KMS-11 (cell line): ENCODE data around the gene STT3B.

Experiments
- H2AFZ ChIP-seq: fragments of 200-600 bp; sonication (generic); 2 replicates; pipeline ENCODE4 v1.6.1; 2016; ENCODE audit warnings: antibody characterized with exemption, mixed run types, low read depth
- H3K27ac ChIP-seq: fragments of 200-600 bp; sonication (generic); 2 replicates; pipeline ENCODE4 v1.6.1; 2016; ENCODE audit warnings: mild to moderate bottlenecking, mixed run types
- H3K27me3 ChIP-seq: fragments of 200-600 bp; sonication (generic); 2 replicates; pipeline ENCODE4 v1.6.1; 2017; ENCODE audit warnings: mild to moderate bottlenecking, low read depth, mixed run types, moderate library complexity; ENCODE audit not compliant: insufficient read depth
- H3K36me3 ChIP-seq: fragments of 200-600 bp; sonication (generic); 2 replicates; pipeline ENCODE4 v1.6.1; 2017; ENCODE audit warnings: mild to moderate bottlenecking, mixed run types; ENCODE audit not compliant: insufficient read depth
- H3K4me1 ChIP-seq: fragments of 200-600 bp; sonication (generic); 2 replicates; pipeline ENCODE4 v1.6.1; 2016; ENCODE audit warnings: mild to moderate bottlenecking, low read depth, mixed run types; ENCODE audit not compliant: poor library complexity, severe bottlenecking
- H3K4me2 ChIP-seq: fragments of 200-600 bp; sonication (generic); 2 replicates; pipeline ENCODE4 v1.7.0; 2016; ENCODE audit warnings: mild to moderate bottlenecking, mixed run types
- H3K4me3 ChIP-seq: fragments of 200-600 bp; sonication (generic); IDR thresholded peaks from 2 replicates; pipeline ENCODE4 v1.6.1; 2017; ENCODE audit warnings: low read depth, low read length, mixed read lengths; ENCODE audit not compliant: insufficient read depth
- H3K79me2 ChIP-seq: fragments of 200-600 bp; sonication (generic); 2 replicates; pipeline ENCODE4 v1.6.1; 2016; ENCODE audit warnings: low read depth, mixed run types; ENCODE audit not compliant: insufficient read depth
- H3K9ac ChIP-seq: fragments of 200-600 bp; sonication (generic); 2 replicates; pipeline ENCODE4 v1.6.1; 2016; ENCODE audit warnings: mild to moderate bottlenecking, mixed run types
- H4K20me1 ChIP-seq: fragments of 200-600 bp; sonication (generic); 2 replicates; pipeline ENCODE4 v1.6.1; 2016; ENCODE audit warnings: mild to moderate bottlenecking, mixed run types; ENCODE audit not compliant: insufficient read depth
- TF ChIP-seq, protein P1 (sequence below): fragments of 200-600 bp; sonication (generic); conservative IDR thresholded peaks from 2 replicates; pipeline ENCODE4 v1.6.1; 2017; ENCODE audit warnings: low read depth, mild to moderate bottlenecking, antibody characterized with exemption, low read length, moderate library complexity, mixed read lengths

STT3B gene

DNA sequence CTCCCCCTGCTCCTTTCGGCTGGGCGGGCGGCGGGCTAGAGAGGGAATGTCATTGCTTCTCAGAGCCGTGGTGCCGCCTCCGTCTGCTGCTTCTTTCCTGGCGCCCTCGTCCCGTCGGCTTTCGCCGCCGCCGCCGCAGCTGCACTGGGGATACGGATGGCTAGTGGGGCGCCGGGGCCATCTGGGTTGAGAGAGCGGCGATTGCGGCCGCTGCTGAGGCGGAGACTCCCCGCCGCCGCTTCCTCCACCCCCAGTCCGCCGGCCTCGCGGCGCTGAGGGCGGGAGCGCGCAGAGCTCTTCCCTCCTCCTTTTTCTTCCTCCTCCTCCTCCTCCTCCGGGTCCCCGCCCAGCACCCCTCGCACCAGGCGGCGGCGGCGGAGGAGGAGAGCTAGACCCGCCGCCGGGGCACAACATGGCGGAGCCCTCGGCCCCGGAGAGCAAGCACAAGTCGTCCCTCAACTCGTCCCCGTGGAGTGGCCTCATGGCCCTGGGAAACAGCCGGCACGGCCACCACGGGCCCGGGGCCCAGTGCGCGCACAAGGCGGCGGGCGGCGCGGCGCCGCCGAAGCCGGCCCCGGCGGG, at the start of gene STT3B:
Gene STT3B (plus strand): TSS at position 339 of the 582 bp plus-strand sequence. CDS start 74 bp downstream, at position 413.
- H3K4me1 ChIP-seq: peaks cover 26% of the 10 kb centered on the region
- peaks cover 46% of the 10 kb centered on the region for H3K79me2 ChIP-seq
- H4K20me1 ChIP-seq: peaks cover 32% of the 10 kb centered on the region; the same call in 1 of the 2 replicates
- H3K4me2 ChIP-seq: peak within 1 kb of the TSS; percentile 85
- no peaks in the 10 kb centered on the region for H3K36me3 ChIP-seq
- peak within 1 kb of the TSS; percentile 98 for H3K27ac ChIP-seq
- H3K4me3 ChIP-seq: peak within 1 kb of the TSS; percentile 65
- TF ChIP-seq, protein P1, sequence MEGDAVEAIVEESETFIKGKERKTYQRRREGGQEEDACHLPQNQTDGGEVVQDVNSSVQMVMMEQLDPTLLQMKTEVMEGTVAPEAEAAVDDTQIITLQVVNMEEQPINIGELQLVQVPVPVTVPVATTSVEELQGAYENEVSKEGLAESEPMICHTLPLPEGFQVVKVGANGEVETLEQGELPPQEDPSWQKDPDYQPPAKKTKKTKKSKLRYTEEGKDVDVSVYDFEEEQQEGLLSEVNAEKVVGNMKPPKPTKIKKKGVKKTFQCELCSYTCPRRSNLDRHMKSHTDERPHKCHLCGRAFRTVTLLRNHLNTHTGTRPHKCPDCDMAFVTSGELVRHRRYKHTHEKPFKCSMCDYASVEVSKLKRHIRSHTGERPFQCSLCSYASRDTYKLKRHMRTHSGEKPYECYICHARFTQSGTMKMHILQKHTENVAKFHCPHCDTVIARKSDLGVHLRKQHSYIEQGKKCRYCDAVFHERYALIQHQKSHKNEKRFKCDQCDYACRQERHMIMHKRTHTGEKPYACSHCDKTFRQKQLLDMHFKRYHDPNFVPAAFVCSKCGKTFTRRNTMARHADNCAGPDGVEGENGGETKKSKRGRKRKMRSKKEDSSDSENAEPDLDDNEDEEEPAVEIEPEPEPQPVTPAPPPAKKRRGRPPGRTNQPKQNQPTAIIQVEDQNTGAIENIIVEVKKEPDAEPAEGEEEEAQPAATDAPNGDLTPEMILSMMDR: no peak
- peak within 1 kb of the TSS; percentile 92 for H3K9ac ChIP-seq
- no peaks in the 10 kb centered on the region for H3K27me3 ChIP-seq
- peak within 1 kb of the TSS; percentile 82 for H2AFZ ChIP-seq

DNA sequence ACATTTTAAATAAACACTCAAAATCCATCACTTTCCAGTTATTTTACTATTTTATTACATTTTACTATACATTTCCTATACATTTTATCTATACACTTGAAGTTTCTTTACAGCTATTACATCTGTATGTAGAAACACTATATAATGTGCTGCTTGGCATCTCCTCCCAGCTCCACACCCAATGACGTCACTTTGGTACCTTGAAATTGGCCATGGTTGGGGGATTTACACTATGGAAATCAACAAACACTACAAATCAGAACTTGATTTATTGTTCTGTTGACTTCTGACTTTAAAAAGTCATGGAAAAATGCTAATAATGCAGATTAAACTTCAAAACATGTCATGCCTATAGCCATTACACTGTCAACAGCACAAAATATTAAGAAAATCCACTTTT, 48.9 kb upstream of the STT3B start:
- Histone ChIP-seq H3K4me1 (no peaks in the 10 kb centered on the region), H2AFZ (no peak overlapping the region), H3K79me2 (no peaks in the 10 kb centered on the region)

GRCh38 chr3:31485196-31485595, 47.5 kb upstream of the STT3B start:
- Histone ChIP-seq H2AFZ (no peak overlapping the region), H3K79me2 (no peaks in the 10 kb centered on the region), H3K27me3 (no peaks in the 10 kb centered on the region), H4K20me1 (no peaks in the 10 kb centered on the region), H3K4me3 (no peak overlapping the region), H3K27ac (no peak overlapping the region), H3K4me1 (no peaks in the 10 kb centered on the region), H3K9ac (no peak overlapping the region), H3K4me2 (no peak overlapping the region), H3K36me3 (no peaks in the 10 kb centered on the region)
- TF ChIP-seq, protein P1: no peak

More for the DNA sequence above, 48.9 kb upstream of the STT3B start:
- TF ChIP-seq, protein P1: no peak
- Histone ChIP-seq H3K4me3 (no peak overlapping the region), H4K20me1 (no peaks in the 10 kb centered on the region), H3K27ac (no peak overlapping the region), H3K27me3 (no peaks in the 10 kb centered on the region), H3K4me2 (no peak overlapping the region), H3K36me3 (no peaks in the 10 kb centered on the region), H3K9ac (no peak overlapping the region)

DNA sequence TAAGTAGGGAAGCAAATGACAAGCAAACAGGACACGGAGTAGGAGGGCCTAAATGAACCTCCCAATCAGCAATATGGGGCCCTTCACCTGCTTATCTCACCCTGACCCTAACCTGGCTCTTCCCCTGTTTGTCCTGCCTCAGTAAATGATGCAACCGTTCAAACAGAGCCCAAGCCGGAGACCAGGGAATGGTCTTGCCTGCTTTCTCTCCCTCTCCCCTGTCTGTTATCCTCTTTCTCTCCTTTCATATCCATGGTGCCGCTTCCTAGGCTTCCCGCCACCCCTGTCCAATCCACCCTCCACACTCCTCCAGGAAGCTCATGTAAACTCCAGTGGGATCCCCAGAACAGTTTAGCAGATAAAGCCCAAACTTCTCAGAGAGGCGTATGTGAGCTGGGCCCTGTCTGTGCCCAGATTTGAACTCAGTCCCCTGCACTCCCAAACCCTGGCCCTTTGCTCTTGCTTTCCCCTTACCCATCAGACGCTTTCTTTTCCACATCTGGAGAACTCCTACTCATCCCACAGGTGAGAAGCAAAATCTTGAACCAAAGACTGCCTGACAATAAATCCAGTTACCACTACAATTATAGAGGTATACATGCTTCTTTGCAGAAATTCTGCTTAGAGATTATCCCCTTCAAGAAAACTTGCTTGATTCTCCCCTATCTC, 45.7 kb upstream of the STT3B start:
- Histone ChIP-seq H3K4me2 (no peak overlapping the region), H3K27ac (no peak overlapping the region), H2AFZ (no peak overlapping the region), H3K4me3 (no peak overlapping the region), H3K4me1 (no peaks in the 10 kb centered on the region), H3K36me3 (no peaks in the 10 kb centered on the region), H3K27me3 (no peaks in the 10 kb centered on the region), H3K9ac (no peak overlapping the region), H3K79me2 (no peaks in the 10 kb centered on the region), H4K20me1 (no peaks in the 10 kb centered on the region)
- TF ChIP-seq, protein P1: no peak
